Astrocyte of the cerebellum (primary cell): ENCODE data around the gene GPR61.

Source experiments
- DNase-seq: peaks from one replicate; pipeline ENCODE4 v3.0.0-alpha.2; 2011; ENCODE audit warnings: low read depth
- H3K4me3 ChIP-seq: 2 replicates; pipeline ENCODE4 v1.5.1; 2011; ENCODE audit warnings: mild to moderate bottlenecking, low read depth, low read length, moderate library complexity
- CTCF ChIP-seq: IDR thresholded peaks from 2 replicates; pipeline ENCODE4 v1.5.1; 2012; ENCODE audit warnings: low read length, low read depth, moderate library complexity, mild to moderate bottlenecking; ENCODE audit errors: missing control alignments
- in situ Hi-C: cut with HindIII; loops from 2 replicates; pipeline ENCODE4 v1.10.0; 2017; ENCODE audit warnings: low sequenced_read_pairs

GPR61 gene

GRCh38 chr1:109508001-109508872 lies 31.4 kb upstream of the GPR61 start:
- no peak for DNase-seq
- no peak for TF ChIP-seq CTCF
- in situ Hi-C loops, result no loop called here
- no peak overlapping the region for H3K4me3 ChIP-seq

DNA sequence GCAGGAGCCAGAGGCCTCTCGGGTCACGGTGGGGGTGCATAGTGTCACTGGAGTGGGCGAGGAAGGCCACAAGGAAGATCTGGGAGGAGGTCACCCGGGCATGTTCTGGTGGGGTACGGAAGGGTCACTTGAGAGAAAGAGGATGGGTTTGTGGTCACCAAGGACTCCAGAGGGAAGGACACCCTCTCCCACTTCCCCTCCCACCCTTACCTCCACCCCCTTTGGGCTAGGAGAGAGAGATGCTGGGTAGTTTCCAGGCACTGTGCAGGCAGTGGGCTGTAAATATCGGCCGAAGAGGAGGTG lies 30.8 kb upstream of the GPR61 start:
- in situ Hi-C loops, result no loop called here
- no peak for DNase-seq
- H3K4me3 ChIP-seq, result peak overlapping the region; percentile 52
- TF ChIP-seq CTCF, result no peak

GRCh38 chr1:109509176-109510134 lies 30.2 kb upstream of the GPR61 start, which contains the start of gene AMIGO1:
Gene AMIGO1, minus strand, starts transcription at chr1:109509727. Its CDS starts 815 bp downstream, at chr1:109508912.
- TF ChIP-seq CTCF, result no peak
- in situ Hi-C loops, result no loop called here
- no peak for DNase-seq
- peak within 1 kb of the TSS; percentile 52 for H3K4me3 ChIP-seq

GRCh38 chr1:109513110-109513710 lies 26.5 kb upstream of the GPR61 start:
- TF ChIP-seq CTCF, result no peak
- in situ Hi-C loops, result no loop called here
- DNase-seq, result no peak
- H3K4me3 ChIP-seq, result no peak overlapping the region

- TF ChIP-seq CTCF, result no peak
- in situ Hi-C loops, result no loop called here
- H3K4me3 ChIP-seq, result no peak overlapping the region
- DNase-seq, result no peak
Observed at GRCh38 chr1:109514846-109515245, 24.8 kb upstream of the GPR61 start.

DNA sequence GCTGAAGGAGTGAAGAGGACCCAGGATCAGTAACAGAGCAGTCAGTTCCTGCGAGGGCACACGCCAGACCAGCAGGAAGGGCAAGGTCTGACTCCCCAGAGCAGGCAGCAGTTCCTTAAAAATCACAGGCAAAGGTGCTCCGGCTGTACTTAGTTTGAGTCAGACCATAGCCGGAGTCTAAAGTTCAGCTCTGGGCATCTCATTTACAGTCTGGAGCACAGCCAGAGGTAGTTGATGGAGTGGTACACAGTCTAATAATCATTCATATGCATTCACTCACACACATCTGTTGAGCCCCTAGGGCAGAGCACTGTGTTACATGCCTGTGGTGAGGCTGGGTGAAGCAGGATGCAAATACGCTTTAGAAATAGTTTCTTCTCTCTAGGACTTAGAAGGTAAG lies 22.8 kb upstream of the GPR61 start:
- no peak for DNase-seq
- H3K4me3 ChIP-seq, result no peak overlapping the region
- no peak for TF ChIP-seq CTCF
- in situ Hi-C loops, result no loop called here
